Sciatic nerve (tissue), 2 donors: ENCODE measurements around the gene CD1D. TPM values are rescaled to one million over a fixed set of nuclear protein-coding genes. Genes with fewer than 3 reads are reported as not detected.

Source experiments
- ATAC-seq: fragments of 200-7000 bp; cut with Tn5 transposase; one replicate; pipeline ENCODE4 v1.9.1; 2020; ENCODE audit warnings: mild to moderate bottlenecking, moderate library complexity
- DNase-seq: peaks from one replicate; pipeline ENCODE4 v3.0.0-alpha.2; 2020; ENCODE audit warnings: low spot score
- intact Hi-C: fragments of 100-400 bp; cut with DNase I; formaldehyde crosslinking; loops from one replicate; pipeline ENCODE4 v1.14.2; 2022
- total RNA-seq: library from RNA; stranded (reverse); fragmentation: NEBNext Ultra II Directional; extraction: Animal tissue kit (Norgen Biotek cat#: 25700); gene quantifications from one replicate; pipeline ENCODE4 v1.2.1, GENCODE V29; 2021
- donor health status: DM: no; HTN: no; CAD: no.
- donor health status: DM: no; HTN: no; CAD: no.

The CD1D gene
- total RNA-seq, result 1.1 TPM

GRCh38 chr1:158180741-158181576 lies at the start of gene CD1D:
Gene CD1D, plus strand, starts transcription at chr1:158180895. Its CDS starts 207 bp downstream, at chr1:158181102.
- no peak for DNase-seq
- peak; percentile 54 for ATAC-seq
- intact Hi-C loops, result no loop called here

- ATAC-seq (no peak), DNase-seq (no peak)
- intact Hi-C loops, result no loop called here
Observed at GRCh38 chr1:158131217-158131616, 49.5 kb upstream of the CD1D start.

- intact Hi-C loops, result no loop called here
- ATAC-seq, result no peak
Observed at GRCh38 chr1:158140764-158141192, 39.9 kb upstream of the CD1D start.

GRCh38 chr1:158145173-158145719 lies 35.4 kb upstream of the CD1D start:
- intact Hi-C loops, result no loop called here
- DNase-seq, result peak; percentile 76
- ATAC-seq, result no peak

More at GRCh38 chr1:158140764-158141192, 39.9 kb upstream of the CD1D start:
- DNase-seq, result no peak

- intact Hi-C loops, result no loop called here
- no peak for ATAC-seq
- DNase-seq, result no peak
Observed at GRCh38 chr1:158146165-158146564, 34.5 kb upstream of the CD1D start.

GRCh38 chr1:158146739-158147138 lies 34.0 kb upstream of the CD1D start:
- ATAC-seq, result no peak
- intact Hi-C loops, result no loop called here

GRCh38 chr1:158147401-158147800 lies 33.3 kb upstream of the CD1D start:
- ATAC-seq (no peak), DNase-seq (no peak)
- intact Hi-C loops, result no loop called here

More at GRCh38 chr1:158146739-158147138, 34.0 kb upstream of the CD1D start:
- DNase-seq, result no peak

GRCh38 chr1:158147869-158148268 lies 32.8 kb upstream of the CD1D start:
- intact Hi-C loops, result no loop called here
- no peak for ATAC-seq
- no peak for DNase-seq

GRCh38 chr1:158148468-158148867 lies 32.2 kb upstream of the CD1D start:
- DNase-seq (no peak), ATAC-seq (no peak)
- intact Hi-C loops, result no loop called here

- ATAC-seq, result peak; percentile 38
- intact Hi-C loops, result no loop called here
Observed at GRCh38 chr1:158149175-158149574, 31.5 kb upstream of the CD1D start.

GRCh38 chr1:158149577-158150269 lies 31.0 kb upstream of the CD1D start:
- intact Hi-C loops, result no loop called here
- ATAC-seq (peak; percentile 99), DNase-seq (peak; percentile 97)

More at GRCh38 chr1:158149175-158149574, 31.5 kb upstream of the CD1D start:
- peak; percentile 67 for DNase-seq

GRCh38 chr1:158150523-158150922 lies 30.2 kb upstream of the CD1D start:
- intact Hi-C loops, result no loop called here
- ATAC-seq, result peak; percentile 25
- no peak for DNase-seq

GRCh38 chr1:158153179-158153578 lies 27.5 kb upstream of the CD1D start:
- DNase-seq (no peak), ATAC-seq (no peak)
- intact Hi-C loops, result no loop called here

- ATAC-seq, result no peak
- intact Hi-C loops, result no loop called here
- no peak for DNase-seq
Observed at GRCh38 chr1:158153746-158154444, 26.8 kb upstream of the CD1D start.

- DNase-seq (no peak), ATAC-seq (no peak)
- intact Hi-C loops, result no loop called here
Observed at GRCh38 chr1:158154501-158154900, 26.2 kb upstream of the CD1D start.

GRCh38 chr1:158155673-158156072 lies 25.0 kb upstream of the CD1D start:
- no peak for DNase-seq
- no peak for ATAC-seq
- intact Hi-C loops, result no loop called here

GRCh38 chr1:158159597-158159996 lies 21.1 kb upstream of the CD1D start:
- intact Hi-C loops, result no loop called here
- no peak for DNase-seq
- ATAC-seq, result no peak

GRCh38 chr1:158161446-158161845 lies 19.2 kb upstream of the CD1D start:
- DNase-seq (no peak), ATAC-seq (no peak)
- intact Hi-C loops, result no loop called here
